ENCODE measurements around the gene CFAP100. TPM values are rescaled to one million over a fixed set of nuclear protein-coding genes. Genes with fewer than 3 reads are reported as not detected.
A peak's percentile ranks its signal among the peaks of the same experiment; 100 is the strongest.

CFAP100 gene
- total RNA-seq, 4 donors from 2014 or later, result not detected

GRCh38 chr3:126364130-126364695 lies 30.5 kb upstream of the CFAP100 start:
- Histone ChIP-seq H3K27ac (no peak overlapping the region), H3K4me3 (no peak overlapping the region), H3K36me3 (no peaks in the 10 kb centered on the region), H3K27me3 (no peaks in the 10 kb centered on the region), H3K4me1 (no peaks in the 10 kb centered on the region), H3K9me3 (no peaks in the 10 kb centered on the region)
- peak in 2 of 3 donors; percentile 22 to 30 for DNase-seq
- TF ChIP-seq POLR2A (IDR thresholded peaks at IDR 0.05) (no peak), CTCF (IDR thresholded peaks at IDR 0.05) (no peak)

GRCh38 chr3:126364731-126365301 lies 29.9 kb upstream of the CFAP100 start:
- H3K27ac ChIP-seq, result no peak overlapping the region
- peak in 2 of 3 donors; percentile 25 to 39 for DNase-seq
- no peaks in the 10 kb centered on the region for H3K9me3 ChIP-seq
- no peaks in the 10 kb centered on the region for H3K27me3 ChIP-seq
- TF ChIP-seq POLR2A (IDR thresholded peaks at IDR 0.05) (no peak), CTCF (IDR thresholded peaks at IDR 0.05) (no peak)
- no peaks in the 10 kb centered on the region for H3K36me3 ChIP-seq
- H3K4me1 ChIP-seq, result no peaks in the 10 kb centered on the region
- no peak overlapping the region for H3K4me3 ChIP-seq

GRCh38 chr3:126365351-126366277 lies 29.1 kb upstream of the CFAP100 start:
- Histone ChIP-seq H3K27me3 (no peaks in the 10 kb centered on the region), H3K27ac (no peak overlapping the region), H3K4me1 (no peaks in the 10 kb centered on the region), H3K4me3 (no peak overlapping the region), H3K36me3 (no peaks in the 10 kb centered on the region), H3K9me3 (no peaks in the 10 kb centered on the region)
- TF ChIP-seq CTCF (IDR thresholded peaks at IDR 0.05) (no peak), POLR2A (IDR thresholded peaks at IDR 0.05) (no peak)
- peak in 2 of 3 donors; percentile 35 to 37 for DNase-seq

GRCh38 chr3:126367316-126367805 lies 27.3 kb upstream of the CFAP100 start:
- no peaks in the 10 kb centered on the region for H3K27me3 ChIP-seq
- no peak for TF ChIP-seq CTCF (IDR thresholded peaks at IDR 0.05)
- TF ChIP-seq POLR2A (IDR thresholded peaks at IDR 0.05), result no peak
- H3K4me1 ChIP-seq, result no peaks in the 10 kb centered on the region
- H3K4me3 ChIP-seq, result no peak overlapping the region
- peak in 2 of 3 donors; percentile 21 to 34 for DNase-seq
- H3K9me3 ChIP-seq, result no peaks in the 10 kb centered on the region
- H3K27ac ChIP-seq, result no peak overlapping the region
- no peaks in the 10 kb centered on the region for H3K36me3 ChIP-seq

GRCh38 chr3:126369490-126369889 lies 25.2 kb upstream of the CFAP100 start:
- Histone ChIP-seq H3K27me3 (no peaks in the 10 kb centered on the region), H3K4me1 (no peaks in the 10 kb centered on the region), H3K36me3 (no peaks in the 10 kb centered on the region), H3K27ac (no peak overlapping the region), H3K9me3 (no peaks in the 10 kb centered on the region), H3K4me3 (no peak overlapping the region)
- DNase-seq, result no peak
- TF ChIP-seq CTCF (IDR thresholded peaks at IDR 0.05), result no peak
- no peak for TF ChIP-seq POLR2A (IDR thresholded peaks at IDR 0.05)
